Measurements from ENCODE around the gene CACNA1G.

DNA sequence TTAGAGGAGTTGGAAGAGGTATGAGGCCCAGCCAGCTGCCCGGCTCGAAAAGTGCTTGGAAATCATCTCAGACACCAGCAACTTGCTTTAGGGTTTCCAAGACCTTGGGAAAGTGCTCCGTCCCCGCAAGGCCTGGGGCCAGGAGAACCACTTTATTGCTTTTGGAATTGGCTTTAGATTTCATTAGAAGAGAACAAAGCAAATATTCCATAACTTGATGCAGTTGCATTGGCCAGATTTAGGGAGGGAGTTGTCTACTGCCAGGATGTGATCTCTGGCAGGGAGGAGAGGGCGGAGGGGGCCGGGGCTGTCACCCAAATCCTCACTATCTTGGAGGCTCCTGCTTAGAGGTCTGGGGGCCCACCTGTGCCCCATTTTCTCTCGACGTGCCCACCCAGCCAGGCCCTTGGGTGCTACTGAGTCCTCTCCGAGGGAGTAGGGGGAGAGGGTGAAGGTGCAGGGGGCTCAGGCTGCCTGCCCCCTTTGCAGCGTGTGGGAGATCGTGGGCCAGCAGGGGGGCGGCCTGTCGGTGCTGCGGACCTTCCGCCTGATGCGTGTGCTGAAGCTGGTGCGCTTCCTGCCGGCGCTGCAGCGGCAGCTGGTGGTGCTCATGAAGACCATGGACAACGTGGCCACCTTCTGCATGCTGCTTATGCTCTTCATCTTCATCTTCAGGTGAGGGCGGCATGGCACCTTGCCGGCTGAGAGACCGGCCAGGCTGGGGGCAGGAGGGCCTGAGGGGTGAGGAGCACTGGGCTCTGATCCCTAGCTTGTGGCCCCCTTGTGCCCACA, 30.6 kb downstream of the CACNA1G start:
- TF ChIP-seq, protein P1, sequence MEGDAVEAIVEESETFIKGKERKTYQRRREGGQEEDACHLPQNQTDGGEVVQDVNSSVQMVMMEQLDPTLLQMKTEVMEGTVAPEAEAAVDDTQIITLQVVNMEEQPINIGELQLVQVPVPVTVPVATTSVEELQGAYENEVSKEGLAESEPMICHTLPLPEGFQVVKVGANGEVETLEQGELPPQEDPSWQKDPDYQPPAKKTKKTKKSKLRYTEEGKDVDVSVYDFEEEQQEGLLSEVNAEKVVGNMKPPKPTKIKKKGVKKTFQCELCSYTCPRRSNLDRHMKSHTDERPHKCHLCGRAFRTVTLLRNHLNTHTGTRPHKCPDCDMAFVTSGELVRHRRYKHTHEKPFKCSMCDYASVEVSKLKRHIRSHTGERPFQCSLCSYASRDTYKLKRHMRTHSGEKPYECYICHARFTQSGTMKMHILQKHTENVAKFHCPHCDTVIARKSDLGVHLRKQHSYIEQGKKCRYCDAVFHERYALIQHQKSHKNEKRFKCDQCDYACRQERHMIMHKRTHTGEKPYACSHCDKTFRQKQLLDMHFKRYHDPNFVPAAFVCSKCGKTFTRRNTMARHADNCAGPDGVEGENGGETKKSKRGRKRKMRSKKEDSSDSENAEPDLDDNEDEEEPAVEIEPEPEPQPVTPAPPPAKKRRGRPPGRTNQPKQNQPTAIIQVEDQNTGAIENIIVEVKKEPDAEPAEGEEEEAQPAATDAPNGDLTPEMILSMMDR (IDR thresholded peaks at IDR 0.05), result no peak
- no peak for TF ChIP-seq POLR2AphosphoS5 (IDR thresholded peaks at IDR 0.05)
- no peak for TF ChIP-seq EP300 (IDR thresholded peaks at IDR 0.05)
- no peak for TF ChIP-seq POLR2A (IDR thresholded peaks at IDR 0.05)
